Esophagus muscularis mucosa (tissue), 4 donors: ENCODE results near the gene NUP210. TPM values are rescaled to one million over a fixed set of nuclear protein-coding genes. Genes with fewer than 3 reads are reported as not detected.

Experiments used
- DNase-seq: peaks from one replicate; pipeline ENCODE4 v3.0.0-alpha.2; 2017; ENCODE audit errors: extremely low spot score
- H3K27ac ChIP-seq, 4 donors: fragments of 200-600 bp; sonication (generic); replicated peaks in 1 of 4; 1 replicate in 3 of 4; 2 replicates in 1 of 4; pipeline ENCODE4 v1.5.1; 2016 to 2019; ENCODE audit warnings: mild to moderate bottlenecking in 1 of 4
- H3K27me3 ChIP-seq, 4 donors: fragments of 200-600 bp; sonication (generic); one replicate each; pipeline versions ENCODE4 v1.5.1 to v1.6.0; 2016 to 2019
- H3K36me3 ChIP-seq, 4 donors: fragments of 200-600 bp; sonication (generic); one replicate each; pipeline ENCODE4 v1.5.1; 2016 to 2019
- H3K4me1 ChIP-seq, 4 donors: fragments of 200-600 bp; sonication (generic); one replicate each; pipeline ENCODE4 v1.5.1; 2016 to 2019
- H3K4me3 ChIP-seq, 4 donors: fragments of 200-600 bp; sonication (generic); 1 replicate in 2 of 4; 2 replicates in 2 of 4; pipeline ENCODE4 v1.5.1; 2016 to 2019; ENCODE audit warnings: mild to moderate bottlenecking in 4 of 4, moderate library complexity in 1 of 4
- H3K9me3 ChIP-seq, 4 donors: fragments of 200-600 bp; sonication (generic); 1 replicate in 3 of 4; 2 replicates in 1 of 4; pipeline ENCODE4 v1.5.1; 2016 to 2019
- EP300 ChIP-seq: sonication (generic); formaldehyde crosslinking; IDR thresholded peaks from one replicate; pipeline ENCODE4 v1.6.1; 2017; ENCODE audit warnings: antibody characterized with exemption
- POLR2A ChIP-seq: fragments of 450-650 bp; IDR thresholded peaks from one replicate; pipeline ENCODE4 v1.6.1; 2017; ENCODE audit warnings: antibody characterized with exemption, moderate library complexity, mild to moderate bottlenecking, low read depth
- POLR2AphosphoS5 ChIP-seq, 2 donors: sonication (generic); formaldehyde crosslinking; IDR thresholded peaks; one replicate each; pipeline ENCODE4 v1.6.1; 2017; ENCODE audit warnings: antibody characterized with exemption in 2 of 2
- WGBS: methylation state at CpG from one replicate; pipeline ENCODE4 v1.1.5; 2018; 5-methylcytosine and 5-hydroxymethylcytosine counted together
- intact Hi-C: fragments of 100-400 bp; cut with DNase I; formaldehyde crosslinking; loops from one replicate; pipeline ENCODE4 v1.15.1; 2023
- total RNA-seq, 4 donors: library from RNA; depleted of rRNA; stranded (reverse); fragments of >200 nt; gene quantifications; one replicate each; pipeline versions ENCODE4 v1.1.0 to v1.2.1, GENCODE V29; 2016
- TF ChIP-seq, protein P1 (sequence below), 3 experiments: fragments of 200-600 bp in 2 of 3; fragments of 450-650 bp in 1 of 3; sonication (generic) in 2 of 3; IDR thresholded peaks; one replicate each; pipeline ENCODE4 v1.5.1; 2017 to 2019; ENCODE audit warnings: antibody characterized with exemption in 3 of 3, mild to moderate bottlenecking in 2 of 3, moderate library complexity in 1 of 3

Gene NUP210
- total RNA-seq, 4 donors from 2014 or later, result 2.5 to 5.2 (median 4.2) TPM

DNA sequence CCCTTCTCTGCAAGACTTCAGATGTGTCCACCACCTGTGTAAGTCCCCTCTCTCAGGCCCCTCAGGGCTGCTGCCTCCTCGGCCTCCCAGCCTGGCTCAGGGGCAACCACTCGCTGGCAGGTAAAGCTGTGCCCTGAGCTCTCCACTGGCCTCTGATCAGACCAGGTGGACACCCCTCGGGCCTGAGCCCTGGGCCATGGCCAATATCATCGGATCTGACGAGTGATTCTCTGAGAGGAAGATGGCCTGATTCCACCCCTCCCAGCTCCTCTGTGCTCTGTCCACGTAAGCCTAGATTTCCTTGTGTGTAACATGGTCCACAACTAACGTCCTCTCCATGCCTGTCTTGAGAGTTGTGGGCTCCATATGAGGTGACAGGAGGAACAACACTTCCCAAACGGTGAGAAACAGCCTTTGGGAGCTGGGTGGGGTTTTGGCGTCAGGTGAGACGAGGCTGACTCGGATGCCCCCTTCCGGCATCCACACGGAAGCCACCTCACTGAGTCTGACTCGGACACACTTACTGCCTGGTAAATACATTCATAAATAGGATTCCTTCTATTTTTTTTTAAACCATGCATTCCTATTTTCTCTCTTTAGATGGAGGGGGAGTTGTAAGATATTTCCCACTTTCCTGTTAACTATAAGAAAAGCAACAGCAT, 86.8 kb downstream of the NUP210 start:
- 89% methylated on average over 7 of the region's 14 CpGs for WGBS
- Histone ChIP-seq H3K27me3 (no peaks in the 10 kb centered on the region), H3K9me3 (no peaks in the 10 kb centered on the region), H3K36me3 (peaks cover 0 to 82% (median 25%) of the 10 kb centered on the region in 4 donors), H3K4me3 (no peak overlapping the region), H3K27ac (no peak overlapping the region), H3K4me1 (no peaks in the 10 kb centered on the region)
- TF ChIP-seq, protein P1, sequence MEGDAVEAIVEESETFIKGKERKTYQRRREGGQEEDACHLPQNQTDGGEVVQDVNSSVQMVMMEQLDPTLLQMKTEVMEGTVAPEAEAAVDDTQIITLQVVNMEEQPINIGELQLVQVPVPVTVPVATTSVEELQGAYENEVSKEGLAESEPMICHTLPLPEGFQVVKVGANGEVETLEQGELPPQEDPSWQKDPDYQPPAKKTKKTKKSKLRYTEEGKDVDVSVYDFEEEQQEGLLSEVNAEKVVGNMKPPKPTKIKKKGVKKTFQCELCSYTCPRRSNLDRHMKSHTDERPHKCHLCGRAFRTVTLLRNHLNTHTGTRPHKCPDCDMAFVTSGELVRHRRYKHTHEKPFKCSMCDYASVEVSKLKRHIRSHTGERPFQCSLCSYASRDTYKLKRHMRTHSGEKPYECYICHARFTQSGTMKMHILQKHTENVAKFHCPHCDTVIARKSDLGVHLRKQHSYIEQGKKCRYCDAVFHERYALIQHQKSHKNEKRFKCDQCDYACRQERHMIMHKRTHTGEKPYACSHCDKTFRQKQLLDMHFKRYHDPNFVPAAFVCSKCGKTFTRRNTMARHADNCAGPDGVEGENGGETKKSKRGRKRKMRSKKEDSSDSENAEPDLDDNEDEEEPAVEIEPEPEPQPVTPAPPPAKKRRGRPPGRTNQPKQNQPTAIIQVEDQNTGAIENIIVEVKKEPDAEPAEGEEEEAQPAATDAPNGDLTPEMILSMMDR (IDR thresholded peaks at IDR 0.05), result no peak
- no peak for TF ChIP-seq POLR2AphosphoS5 (IDR thresholded peaks at IDR 0.05)
- TF ChIP-seq POLR2A, result no peak
- no peak for TF ChIP-seq EP300
- DNase-seq, result no peak
- intact Hi-C loops, result no loop called here

DNA sequence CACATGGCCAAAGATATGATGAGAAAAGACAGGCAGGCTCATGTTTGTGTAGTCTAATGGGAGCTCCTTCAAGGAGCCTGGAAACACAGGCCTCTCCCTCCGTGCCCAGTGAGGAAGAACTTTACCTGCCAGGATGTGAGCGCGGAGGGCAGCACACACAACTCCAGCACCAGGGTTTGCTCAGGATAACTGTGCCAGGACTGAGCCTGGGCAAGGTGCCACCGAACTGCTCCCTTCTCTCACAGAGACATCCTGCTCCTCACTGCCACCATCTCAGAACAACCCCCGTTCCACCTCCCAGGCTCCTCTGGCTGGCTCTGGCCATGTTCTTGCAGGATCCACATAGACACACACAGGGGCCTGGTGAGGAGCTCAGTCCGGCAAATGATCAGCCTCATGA, 87.4 kb downstream of the NUP210 start:
- H3K9me3 ChIP-seq, result no peaks in the 10 kb centered on the region
- H3K27ac ChIP-seq, result no peak overlapping the region
- no peak overlapping the region for H3K4me3 ChIP-seq
- no peaks in the 10 kb centered on the region for H3K27me3 ChIP-seq
- 79% methylated on average over 5 of the region's 6 CpGs for WGBS
- peaks cover 0 to 82% (median 26%) of the 10 kb centered on the region in 4 donors for H3K36me3 ChIP-seq
- no peak for DNase-seq
- intact Hi-C loops, result no loop called here
- H3K4me1 ChIP-seq, result no peaks in the 10 kb centered on the region
- TF ChIP-seq, protein P1 (IDR thresholded peaks at IDR 0.05), result no peak
- TF ChIP-seq POLR2AphosphoS5 (IDR thresholded peaks at IDR 0.05) (no peak), POLR2A (no peak), EP300 (no peak)

DNA sequence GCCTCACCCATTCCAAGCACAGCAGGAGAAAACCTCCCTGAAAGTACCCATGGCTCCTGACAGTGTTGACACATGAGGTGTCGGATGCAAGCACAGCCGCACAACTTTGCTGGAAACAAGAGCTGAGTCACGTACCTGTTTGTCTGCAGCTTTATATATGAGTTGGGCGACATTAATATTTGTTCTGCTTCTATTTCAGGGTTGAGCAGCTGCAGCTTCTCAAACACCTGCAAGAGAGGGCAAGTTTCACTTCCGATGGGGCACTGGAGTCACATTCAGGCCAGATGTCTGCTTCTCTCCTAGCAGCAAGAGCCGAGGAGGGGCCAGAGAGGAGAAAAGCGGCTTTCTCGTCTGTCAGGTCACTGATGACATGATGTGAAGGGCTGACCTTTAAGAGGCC, 88.0 kb downstream of the NUP210 start:
- H3K4me1 ChIP-seq, result no peaks in the 10 kb centered on the region
- no peak for DNase-seq
- no peak for TF ChIP-seq POLR2AphosphoS5 (IDR thresholded peaks at IDR 0.05)
- TF ChIP-seq EP300, result no peak
- TF ChIP-seq, protein P1 (IDR thresholded peaks at IDR 0.05), result no peak
- TF ChIP-seq POLR2A, result no peak
- no peaks in the 10 kb centered on the region for H3K9me3 ChIP-seq
- H3K27ac ChIP-seq, result no peak overlapping the region
- no peaks in the 10 kb centered on the region for H3K27me3 ChIP-seq
- intact Hi-C loops, result no loop called here
- no peak overlapping the region for H3K4me3 ChIP-seq
- peaks cover 0 to 82% (median 27%) of the 10 kb centered on the region in 4 donors for H3K36me3 ChIP-seq
- WGBS, result 57% methylated on average over 8 of the region's 8 CpGs

DNA sequence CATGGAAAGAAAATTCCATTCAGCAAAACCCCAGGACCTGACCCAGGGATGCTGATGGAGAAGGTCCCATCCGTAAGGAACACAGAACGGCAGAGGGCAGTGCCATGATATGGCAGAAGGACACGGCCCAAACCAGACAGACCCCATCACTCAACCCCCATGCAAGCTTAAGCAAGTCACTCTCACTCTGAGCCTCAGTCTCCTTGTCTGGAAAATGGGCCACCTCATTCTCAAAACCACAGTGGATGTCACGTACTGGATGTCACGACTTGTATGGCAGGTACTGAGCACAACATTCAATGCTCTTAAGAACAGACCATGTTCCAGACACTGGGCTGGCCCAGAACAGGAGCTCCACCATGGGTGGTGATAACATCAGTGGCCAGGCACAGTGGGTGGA, 90.4 kb downstream of the NUP210 start:
- TF ChIP-seq EP300, result no peak
- TF ChIP-seq POLR2A, result no peak
- TF ChIP-seq, protein P1 (IDR thresholded peaks at IDR 0.05), result no peak
- no peak for TF ChIP-seq POLR2AphosphoS5 (IDR thresholded peaks at IDR 0.05)
- H3K36me3 ChIP-seq, result peaks cover 0 to 75% (median 25%) of the 10 kb centered on the region in 4 donors
- H3K4me3 ChIP-seq, result no peak overlapping the region
- H3K9me3 ChIP-seq, result no peaks in the 10 kb centered on the region
- H3K27ac ChIP-seq, result no peak overlapping the region
- 96% methylated on average over 4 of the region's 5 CpGs for WGBS
- no peaks in the 10 kb centered on the region for H3K4me1 ChIP-seq
- intact Hi-C loops, result no loop called here
- DNase-seq, result no peak
- H3K27me3 ChIP-seq, result no peaks in the 10 kb centered on the region
